Measurements from ENCODE around the gene TPRN.

The TPRN gene

DNA sequence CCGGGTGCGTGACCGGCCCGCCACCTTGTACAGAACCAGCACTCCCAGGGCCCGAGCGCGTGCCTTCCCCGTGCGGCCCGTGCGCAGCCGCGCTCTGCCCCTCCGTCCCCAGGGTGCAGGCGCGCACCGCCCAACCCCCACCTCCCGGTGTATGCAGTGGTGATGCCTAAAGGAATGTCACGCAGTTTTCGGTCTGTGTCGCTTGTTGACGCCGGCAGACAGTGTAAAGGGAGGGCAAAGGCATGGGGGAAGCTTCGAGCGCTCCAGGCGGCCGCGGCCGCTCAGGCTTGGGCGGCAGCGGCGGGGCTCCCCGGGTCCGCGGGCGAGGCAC lies 32.0 kb downstream of the TPRN start:
- TF ChIP-seq POLR2AphosphoS5 (IDR thresholded peaks at IDR 0.05; ENCODE audit: low read depth, low read length) = no peak
- no peak for TF ChIP-seq TAF1 (IDR thresholded peaks at IDR 0.05; ENCODE audit: borderline replicate concordance, insufficient read depth, low read length)
- TF ChIP-seq FOXP2 (optimal IDR thresholded peaks at IDR 0.05; ENCODE audit: borderline replicate concordance, extremely low read depth, extremely low read length, insufficient read depth) = no peak
- no peak for TF ChIP-seq SIN3A (IDR thresholded peaks at IDR 0.05; ENCODE audit: borderline replicate concordance, insufficient read depth, low read length)
- TF ChIP-seq, protein P1, sequence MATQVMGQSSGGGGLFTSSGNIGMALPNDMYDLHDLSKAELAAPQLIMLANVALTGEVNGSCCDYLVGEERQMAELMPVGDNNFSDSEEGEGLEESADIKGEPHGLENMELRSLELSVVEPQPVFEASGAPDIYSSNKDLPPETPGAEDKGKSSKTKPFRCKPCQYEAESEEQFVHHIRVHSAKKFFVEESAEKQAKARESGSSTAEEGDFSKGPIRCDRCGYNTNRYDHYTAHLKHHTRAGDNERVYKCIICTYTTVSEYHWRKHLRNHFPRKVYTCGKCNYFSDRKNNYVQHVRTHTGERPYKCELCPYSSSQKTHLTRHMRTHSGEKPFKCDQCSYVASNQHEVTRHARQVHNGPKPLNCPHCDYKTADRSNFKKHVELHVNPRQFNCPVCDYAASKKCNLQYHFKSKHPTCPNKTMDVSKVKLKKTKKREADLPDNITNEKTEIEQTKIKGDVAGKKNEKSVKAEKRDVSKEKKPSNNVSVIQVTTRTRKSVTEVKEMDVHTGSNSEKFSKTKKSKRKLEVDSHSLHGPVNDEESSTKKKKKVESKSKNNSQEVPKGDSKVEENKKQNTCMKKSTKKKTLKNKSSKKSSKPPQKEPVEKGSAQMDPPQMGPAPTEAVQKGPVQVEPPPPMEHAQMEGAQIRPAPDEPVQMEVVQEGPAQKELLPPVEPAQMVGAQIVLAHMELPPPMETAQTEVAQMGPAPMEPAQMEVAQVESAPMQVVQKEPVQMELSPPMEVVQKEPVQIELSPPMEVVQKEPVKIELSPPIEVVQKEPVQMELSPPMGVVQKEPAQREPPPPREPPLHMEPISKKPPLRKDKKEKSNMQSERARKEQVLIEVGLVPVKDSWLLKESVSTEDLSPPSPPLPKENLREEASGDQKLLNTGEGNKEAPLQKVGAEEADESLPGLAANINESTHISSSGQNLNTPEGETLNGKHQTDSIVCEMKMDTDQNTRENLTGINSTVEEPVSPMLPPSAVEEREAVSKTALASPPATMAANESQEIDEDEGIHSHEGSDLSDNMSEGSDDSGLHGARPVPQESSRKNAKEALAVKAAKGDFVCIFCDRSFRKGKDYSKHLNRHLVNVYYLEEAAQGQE (IDR thresholded peaks at IDR 0.05; ENCODE audit: insufficient read depth in 1 of 2, low read depth in 2 of 2, low read length in 2 of 2) = no peak

DNA sequence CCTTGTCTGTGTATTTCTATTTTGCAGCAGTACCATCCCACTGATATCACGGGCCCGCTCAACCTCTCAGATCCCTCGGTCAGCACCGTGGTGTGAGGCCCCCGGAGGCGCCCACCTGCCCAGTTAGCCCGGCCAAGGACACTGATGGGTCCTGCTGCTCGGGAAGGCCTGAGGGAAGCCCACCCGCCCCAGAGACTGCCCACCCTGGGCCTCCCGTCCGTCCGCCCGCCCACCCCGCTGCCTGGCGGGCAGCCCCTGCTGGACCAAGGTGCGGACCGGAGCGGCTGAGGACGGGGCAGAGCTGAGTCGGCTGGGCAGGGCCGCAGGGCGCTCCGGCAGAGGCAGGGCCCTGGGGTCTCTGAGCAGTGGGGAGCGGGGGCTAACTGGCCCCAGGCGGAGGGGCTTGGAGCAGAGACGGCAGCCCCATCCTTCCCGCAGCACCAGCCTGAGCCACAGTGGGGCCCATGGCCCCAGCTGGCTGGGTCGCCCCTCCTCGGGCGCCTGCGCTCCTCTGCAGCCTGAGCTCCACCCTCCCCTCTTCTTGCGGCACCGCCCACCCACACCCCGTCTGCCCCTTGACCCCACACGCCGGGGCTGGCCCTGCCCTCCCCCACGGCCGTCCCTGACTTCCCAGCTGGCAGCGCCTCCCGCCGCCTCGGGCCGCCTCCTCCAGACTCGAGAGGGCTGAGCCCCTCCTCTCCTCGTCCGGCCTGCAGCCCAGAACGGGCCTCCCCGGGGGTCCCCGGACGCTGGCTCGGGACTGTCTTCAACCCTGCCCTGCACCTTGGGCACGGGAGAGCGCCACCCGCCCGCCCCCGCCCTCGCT lies 32.6 kb downstream of the TPRN start:
- TF ChIP-seq FOXP2 (optimal IDR thresholded peaks at IDR 0.05; ENCODE audit: borderline replicate concordance, extremely low read depth, extremely low read length, insufficient read depth) (no peak), POLR2AphosphoS5 (IDR thresholded peaks at IDR 0.05; ENCODE audit: low read depth, low read length) (no peak), TAF1 (IDR thresholded peaks at IDR 0.05; ENCODE audit: borderline replicate concordance, insufficient read depth, low read length) (no peak), SIN3A (IDR thresholded peaks at IDR 0.05; ENCODE audit: borderline replicate concordance, insufficient read depth, low read length) (no peak)
- TF ChIP-seq, protein P1 (IDR thresholded peaks at IDR 0.05; ENCODE audit: insufficient read depth in 1 of 2, low read depth in 2 of 2, low read length in 2 of 2) = no peak

DNA sequence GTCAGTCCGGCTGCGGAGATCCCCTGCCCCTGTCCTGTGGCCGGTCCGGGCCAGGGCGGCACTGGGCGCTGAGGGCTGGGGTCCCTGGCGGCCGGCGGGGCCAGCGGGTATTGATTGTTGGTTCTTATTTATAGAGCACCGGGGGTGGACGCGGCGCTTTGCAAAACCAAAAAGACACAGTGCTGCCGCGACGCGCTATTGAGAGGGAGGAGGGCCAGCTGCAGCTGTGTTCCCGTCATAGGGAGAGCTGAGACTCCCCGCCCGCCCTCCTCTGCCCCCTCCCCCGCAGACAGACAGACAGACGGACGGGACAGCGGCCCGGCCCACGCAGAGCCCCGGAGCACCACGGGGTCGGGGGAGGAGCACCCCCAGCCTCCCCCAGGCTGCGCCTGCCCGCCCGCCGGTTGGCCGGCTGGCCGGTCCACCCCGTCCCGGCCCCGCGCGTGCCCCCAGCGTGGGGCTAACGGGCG lies 33.2 kb downstream of the TPRN start:
- TF ChIP-seq, protein P1 (IDR thresholded peaks at IDR 0.05; ENCODE audit: insufficient read depth in 1 of 2, low read depth in 2 of 2, low read length in 2 of 2) = no peak

DNA sequence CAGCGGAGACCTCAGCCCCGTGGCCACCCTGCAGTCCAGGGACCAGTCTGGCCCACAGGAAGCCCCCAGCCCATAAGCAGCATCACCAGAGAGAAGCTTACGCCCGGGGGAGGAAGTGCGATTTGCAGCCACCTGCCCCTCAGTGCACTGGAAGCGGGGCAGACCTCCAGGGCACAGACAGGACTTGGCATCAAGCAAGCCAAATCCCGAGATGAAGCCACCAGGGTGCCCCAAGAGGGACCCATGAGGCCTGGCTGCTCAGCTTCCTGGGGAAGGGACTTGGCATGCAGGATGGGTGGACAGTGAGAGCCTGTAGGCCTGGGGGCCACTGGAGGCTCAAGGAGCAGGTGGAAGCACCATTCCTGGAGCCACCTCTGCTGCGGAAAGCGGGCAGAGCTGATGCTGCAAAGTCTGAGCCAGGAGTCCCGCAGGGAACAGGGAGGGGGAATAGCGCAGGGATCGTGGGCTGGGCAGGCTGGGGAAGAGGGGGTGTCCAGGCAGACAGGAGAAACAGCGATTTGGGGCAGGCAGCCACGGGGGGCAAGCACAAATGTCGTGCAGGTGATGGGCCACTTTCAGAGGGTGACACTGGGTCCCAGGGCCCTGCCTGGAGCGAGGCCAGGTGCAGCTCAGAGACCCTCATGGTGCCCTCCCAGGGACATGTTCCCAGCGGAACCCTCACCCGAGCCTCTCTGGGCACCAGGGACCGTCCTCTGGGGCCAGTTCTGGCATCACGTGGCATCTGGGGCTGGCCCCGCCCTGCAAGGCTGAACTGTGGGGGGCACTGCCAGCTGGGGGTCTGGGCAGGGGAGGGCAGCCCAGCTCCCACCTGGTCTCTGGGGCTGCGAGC lies 33.9 kb downstream of the TPRN start:
- TF ChIP-seq POLR2AphosphoS5 (IDR thresholded peaks at IDR 0.05; ENCODE audit: low read depth, low read length) (no peak), TAF1 (IDR thresholded peaks at IDR 0.05; ENCODE audit: borderline replicate concordance, insufficient read depth, low read length) (no peak), SIN3A (IDR thresholded peaks at IDR 0.05; ENCODE audit: borderline replicate concordance, insufficient read depth, low read length) (no peak), FOXP2 (optimal IDR thresholded peaks at IDR 0.05; ENCODE audit: borderline replicate concordance, extremely low read depth, extremely low read length, insufficient read depth) (no peak)
- TF ChIP-seq, protein P1 (IDR thresholded peaks at IDR 0.05; ENCODE audit: insufficient read depth in 1 of 2, low read depth in 2 of 2, low read length in 2 of 2) = no peak
